T-helper 22 cell (primary cell): ENCODE results near the gene RBM15.
A peak's percentile ranks its signal among the peaks of the same experiment; 100 is the strongest.

Source experiments
- DNase-seq: peaks from one replicate; pipeline ENCODE4 v3.0.0-alpha.2; 2020; ENCODE audit warnings: low read depth

RBM15 gene

DNA sequence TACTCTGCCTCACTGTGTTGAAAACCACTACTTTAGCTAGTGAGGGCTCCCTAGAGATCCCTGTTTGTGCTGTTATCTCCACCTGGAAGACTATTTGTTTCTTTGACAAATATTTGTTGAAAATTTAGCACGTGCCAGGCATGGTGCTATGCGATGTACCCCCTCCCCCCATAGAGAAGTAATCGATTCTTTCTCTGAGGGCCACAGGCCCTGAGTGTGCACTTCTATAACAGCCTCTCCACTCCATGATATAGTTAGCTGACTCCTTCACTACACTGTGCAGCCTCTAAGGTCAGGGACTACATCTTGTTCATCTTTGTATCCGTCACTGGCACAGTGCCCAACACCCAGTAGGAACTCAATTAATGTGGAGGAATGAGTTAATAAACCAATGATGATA is 17.3 kb upstream of the RBM15 start:
- DNase-seq: no peak

DNA sequence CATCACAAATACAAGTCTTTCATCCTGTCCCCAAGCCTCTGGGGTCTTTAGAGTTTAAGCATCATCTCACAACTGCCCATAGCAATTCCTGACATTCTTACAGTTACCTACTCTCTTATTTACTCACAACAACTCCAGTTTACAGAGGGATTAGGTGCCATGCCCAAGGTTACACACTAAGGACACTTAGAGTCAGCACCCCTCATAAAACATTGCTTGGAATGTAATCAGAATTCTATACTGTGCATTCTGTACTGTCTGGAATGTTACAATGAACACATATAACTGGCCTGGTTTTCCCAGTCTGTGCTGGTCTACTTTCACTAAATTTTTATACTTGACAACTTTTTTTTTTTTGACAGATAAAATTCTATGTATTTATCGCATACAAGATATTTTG is 14.5 kb upstream of the RBM15 start:
- DNase-seq: no peak

DNA sequence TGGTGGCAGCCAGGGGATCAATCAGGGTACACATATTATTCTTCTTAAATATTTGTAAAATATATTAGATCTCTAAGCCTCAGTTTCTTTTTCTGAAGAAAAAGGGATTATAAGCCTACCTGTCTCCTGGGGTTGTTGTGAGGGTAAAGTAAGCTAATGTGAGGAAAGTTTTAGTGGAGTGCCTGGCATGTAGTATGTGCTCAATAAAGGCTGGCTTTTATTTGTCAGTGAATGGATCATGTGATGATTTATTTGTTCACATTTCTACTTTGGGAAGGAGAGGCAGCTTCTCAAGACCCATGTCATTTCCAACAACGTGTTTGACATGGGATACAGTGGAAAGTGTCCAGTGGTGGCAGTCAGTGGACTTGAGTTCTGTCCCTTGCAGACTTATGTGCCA is 12.4 kb upstream of the RBM15 start:
- DNase-seq: no peak

DNA sequence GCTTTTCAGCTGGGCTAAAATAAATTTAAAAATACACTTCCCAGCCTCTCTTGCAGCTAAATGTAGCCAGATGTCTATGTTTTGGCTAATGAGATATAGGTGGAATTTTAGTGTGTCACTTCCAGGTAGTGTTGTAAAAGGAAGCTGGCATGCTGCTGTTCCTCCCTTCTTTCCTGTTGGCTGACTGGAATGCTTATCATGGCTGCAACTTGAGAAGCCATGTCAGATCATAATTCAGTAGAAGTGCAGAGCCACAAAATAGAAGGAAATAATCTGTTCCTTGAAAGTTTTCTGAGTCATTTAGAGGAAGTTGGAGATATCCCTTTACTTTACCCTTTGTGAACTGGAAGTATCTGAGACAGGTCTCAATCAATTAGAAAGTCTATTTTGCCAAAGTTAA is 10.9 kb upstream of the RBM15 start:
- DNase-seq: no peak

DNA sequence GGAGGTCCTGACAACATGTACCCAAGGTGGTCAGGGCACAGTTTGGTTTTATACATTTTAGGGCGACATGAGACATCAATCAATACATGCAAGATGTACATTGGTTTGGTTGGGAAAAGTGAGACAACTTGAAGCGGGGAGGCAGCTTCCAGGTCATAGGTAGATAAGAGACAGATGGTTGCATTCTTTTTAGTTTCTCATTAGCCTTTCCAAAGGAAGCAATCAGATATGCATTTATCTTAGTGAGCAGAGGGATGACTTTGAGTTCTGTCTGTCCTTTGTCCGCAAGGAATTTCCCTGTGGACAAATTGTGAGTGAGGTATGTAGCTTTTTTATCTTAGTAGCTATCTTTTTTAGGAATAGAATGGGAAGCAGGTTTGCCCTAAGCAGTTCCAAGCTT is 10.5 kb upstream of the RBM15 start:
- DNase-seq: no peak

GRCh38 chr1:110335265-110335664 is 3.9 kb upstream of the RBM15 start:
- DNase-seq: no peak

- DNase-seq: no peak
Measured at GRCh38 chr1:110336300-110337039, 2.7 kb upstream of the RBM15 start.

DNA sequence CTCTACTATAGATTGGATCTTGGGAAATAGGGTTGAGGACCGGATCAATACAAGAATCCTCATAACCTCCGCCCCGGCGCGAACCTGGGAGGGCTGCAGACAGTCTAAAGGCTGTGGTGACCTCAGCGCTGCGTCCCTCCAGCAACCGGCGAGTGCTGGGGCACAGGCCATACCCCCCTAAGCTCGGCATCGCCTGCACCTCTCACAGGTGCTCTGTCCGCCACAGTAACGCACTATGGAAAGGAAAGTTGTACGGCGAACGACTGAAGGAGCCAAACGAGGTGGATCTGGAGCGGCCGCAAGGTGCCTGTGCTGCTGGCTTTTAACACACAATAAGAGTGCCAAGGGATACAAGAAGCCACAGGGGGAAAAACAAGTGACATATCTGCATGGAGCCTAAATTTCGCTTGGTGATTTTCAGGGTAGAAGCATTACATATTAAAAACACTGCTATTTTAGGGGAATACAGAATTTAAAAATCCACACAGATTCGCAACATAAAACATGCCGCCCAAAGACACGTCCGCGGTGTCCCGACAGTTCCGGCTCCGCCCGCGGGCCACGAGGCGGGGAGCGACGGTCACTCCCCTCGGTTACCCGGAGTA is 1.4 kb upstream of the RBM15 start:
- DNase-seq: peak; percentile 3

GRCh38 chr1:110338309-110338885 is 780 bp upstream of the RBM15 start:
- peak; percentile 91 for DNase-seq

- peak; percentile 46 for DNase-seq
Measured at GRCh38 chr1:110339407-110340206, 430 bp downstream of the RBM15 start.

GRCh38 chr1:110340207-110340468 is 961 bp downstream of the RBM15 start:
- DNase-seq: no peak

DNA sequence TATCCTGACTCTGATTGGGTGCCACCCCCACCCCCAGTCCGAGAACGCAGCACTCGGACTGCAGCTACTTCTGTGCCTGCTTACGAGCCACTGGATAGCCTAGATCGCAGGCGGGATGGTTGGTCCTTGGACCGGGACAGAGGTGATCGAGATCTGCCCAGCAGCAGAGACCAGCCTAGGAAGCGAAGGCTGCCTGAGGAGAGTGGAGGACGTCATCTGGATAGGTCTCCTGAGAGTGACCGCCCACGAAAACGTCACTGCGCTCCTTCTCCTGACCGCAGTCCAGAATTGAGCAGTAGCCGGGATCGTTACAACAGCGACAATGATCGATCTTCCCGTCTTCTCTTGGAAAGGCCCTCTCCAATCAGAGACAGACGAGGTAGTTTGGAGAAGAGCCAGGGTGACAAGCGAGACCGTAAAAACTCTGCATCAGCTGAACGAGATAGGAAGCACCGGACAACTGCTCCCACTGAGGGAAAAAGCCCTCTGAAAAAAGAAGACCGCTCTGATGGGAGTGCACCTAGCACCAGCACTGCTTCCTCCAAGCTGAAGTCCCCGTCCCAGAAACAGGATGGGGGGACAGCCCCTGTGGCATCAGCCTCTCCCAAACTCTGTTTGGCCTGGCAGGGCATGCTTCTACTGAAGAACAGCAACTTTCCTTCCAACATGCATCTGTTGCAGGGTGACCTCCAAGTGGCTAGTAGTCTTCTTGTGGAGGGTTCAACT is 2.1 kb downstream of the RBM15 start:
- DNase-seq: no peak

DNA sequence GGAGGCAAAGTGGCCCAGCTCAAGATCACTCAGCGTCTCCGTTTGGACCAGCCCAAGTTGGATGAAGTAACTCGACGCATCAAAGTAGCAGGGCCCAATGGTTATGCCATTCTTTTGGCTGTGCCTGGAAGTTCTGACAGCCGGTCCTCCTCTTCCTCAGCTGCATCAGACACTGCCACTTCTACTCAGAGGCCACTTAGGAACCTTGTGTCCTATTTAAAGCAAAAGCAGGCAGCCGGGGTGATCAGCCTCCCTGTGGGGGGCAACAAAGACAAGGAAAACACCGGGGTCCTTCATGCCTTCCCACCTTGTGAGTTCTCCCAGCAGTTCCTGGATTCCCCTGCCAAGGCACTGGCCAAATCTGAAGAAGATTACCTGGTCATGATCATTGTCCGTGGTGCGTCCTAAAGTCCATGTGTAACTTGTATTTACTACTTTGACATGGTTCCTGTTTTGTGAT is 2.7 kb downstream of the RBM15 start:
- no peak for DNase-seq

DNA sequence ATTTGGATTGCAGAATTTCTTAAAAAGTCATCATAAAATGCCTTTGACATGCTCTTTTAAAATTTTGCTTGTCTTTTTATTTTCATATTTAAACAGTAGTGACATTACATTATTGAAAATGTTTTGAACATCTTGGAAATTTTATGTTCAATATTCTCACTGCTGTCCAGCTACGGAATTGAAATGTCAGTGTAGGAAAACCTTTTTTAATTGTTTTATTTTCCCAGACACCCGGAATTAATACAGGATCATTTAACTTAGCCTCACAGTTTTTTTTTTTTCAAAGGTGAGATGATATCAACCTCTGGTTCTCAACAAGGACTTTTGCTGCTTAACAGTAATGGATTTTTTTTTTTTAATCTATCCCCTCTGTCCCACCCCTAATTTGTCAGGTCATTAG is 4.1 kb downstream of the RBM15 start:
- DNase-seq: no peak

DNA sequence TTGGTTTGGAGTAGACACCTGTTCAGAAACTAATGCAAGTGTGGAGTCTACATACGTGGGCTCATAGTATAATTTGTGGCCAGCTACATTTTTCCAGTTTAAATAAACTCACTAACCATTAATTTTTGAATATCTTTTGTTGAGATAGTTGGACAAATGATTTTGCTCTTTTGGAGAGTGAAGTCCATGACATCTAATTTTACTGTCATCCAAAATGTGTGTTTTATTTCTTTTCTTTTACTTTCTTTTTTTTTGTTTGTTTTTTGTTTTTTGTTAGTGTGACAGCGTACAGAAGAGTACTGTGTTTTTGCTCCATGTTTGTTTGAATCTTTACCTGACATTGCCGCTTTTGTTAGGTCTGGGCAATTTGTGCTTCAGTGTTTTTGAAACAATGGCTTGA is 5.0 kb downstream of the RBM15 start:
- no peak for DNase-seq

DNA sequence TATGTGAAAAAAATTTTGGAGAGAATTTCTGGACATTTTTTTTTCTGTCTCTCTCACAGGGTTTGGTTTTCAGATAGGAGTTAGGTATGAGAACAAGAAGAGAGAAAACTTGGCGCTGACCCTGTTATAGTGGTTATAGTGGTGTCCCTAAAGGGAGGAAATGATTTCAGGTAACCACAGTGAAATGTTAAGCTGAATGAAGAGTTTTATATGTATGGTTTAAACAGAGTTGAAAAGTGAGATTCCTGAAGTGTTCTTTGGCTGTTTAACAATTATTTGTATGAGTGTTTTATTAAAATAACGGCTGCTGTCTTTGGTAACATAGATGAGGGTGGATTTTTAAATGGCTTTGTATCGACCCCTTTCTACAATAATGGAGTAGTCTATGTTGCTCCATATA is 6.3 kb downstream of the RBM15 start:
- DNase-seq: no peak

DNA sequence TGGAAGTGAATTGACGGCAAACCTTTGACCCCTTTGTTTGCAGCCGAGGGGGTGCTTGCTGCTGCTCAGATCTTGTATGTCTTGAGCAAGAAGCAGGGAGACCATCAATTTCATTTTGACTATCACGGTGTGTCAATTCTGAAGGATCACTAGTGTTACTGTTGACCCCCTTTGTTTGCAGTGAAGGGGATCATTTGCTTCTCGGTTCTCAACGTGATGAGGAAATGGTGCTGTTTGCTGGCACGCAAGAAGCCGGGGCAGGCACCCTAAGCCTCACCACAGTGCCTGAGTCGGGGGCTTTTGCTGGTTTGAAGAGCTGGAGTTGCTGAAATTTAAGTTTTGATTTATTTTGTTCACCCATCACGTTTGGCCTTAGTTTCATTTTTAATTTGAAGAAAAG is 7.5 kb downstream of the RBM15 start:
- no peak for DNase-seq

GRCh38 chr1:110347182-110347893 is 8.2 kb downstream of the RBM15 start:
- no peak for DNase-seq

DNA sequence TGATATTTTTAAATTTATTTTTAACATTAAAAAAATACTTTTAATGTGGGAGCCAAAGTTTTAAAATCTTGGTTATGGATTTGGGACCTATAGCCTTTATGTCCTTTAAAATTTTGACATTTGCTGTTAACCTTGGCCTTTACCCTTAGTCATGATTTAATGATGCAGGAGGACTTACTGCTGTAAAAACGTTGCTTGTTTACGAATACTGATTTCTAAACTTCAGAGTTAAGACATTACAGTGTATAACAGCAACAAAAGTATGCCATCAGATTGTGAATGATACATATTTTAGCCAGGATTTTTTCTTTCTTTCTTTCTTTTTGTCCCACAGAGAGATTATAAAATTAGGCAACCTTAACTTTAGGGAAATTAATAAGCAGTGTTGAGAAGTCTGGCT is 8.9 kb downstream of the RBM15 start:
- DNase-seq: no peak

DNA sequence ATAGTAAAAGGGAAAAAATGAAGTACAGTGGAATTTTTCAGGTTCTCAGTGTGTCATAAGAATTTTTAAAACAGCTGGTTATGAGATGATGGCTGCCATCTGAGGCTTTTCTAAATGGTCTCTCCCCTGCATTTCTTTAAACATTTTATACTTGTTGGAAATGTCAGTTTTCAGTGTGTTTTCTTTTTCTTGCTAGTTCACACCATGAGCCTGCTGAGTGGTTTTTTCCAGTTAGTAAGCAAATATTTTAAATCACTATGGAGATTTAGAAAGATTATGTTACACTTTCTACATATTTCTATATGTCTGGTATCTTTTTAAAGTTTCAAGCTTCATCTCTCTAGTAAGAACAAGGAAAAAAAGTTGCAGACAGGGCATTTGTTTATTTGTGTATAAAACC is 9.6 kb downstream of the RBM15 start:
- no peak for DNase-seq

GRCh38 chr1:110350360-110350759 is 11.2 kb downstream of the RBM15 start:
- DNase-seq: no peak

GRCh38 chr1:110355321-110355720 is 16.1 kb downstream of the RBM15 start:
- no peak for DNase-seq
